Peyer's patch (tissue), 4 donors: ENCODE results near the gene VEGFD. TPM values are rescaled to one million over a fixed set of nuclear protein-coding genes. Genes with fewer than 3 reads are reported as not detected.

ENCODE experiments used
- DNase-seq, 3 donors: peaks; one replicate each; pipeline ENCODE4 v3.0.0-alpha.2; 2017 to 2019
- H3K27ac ChIP-seq, 4 donors: fragments of 200-600 bp; sonication (generic); one replicate each; pipeline ENCODE4 v1.5.1; 2016 to 2019
- H3K27me3 ChIP-seq, 2 donors: fragments of 200-600 bp; sonication (generic); one replicate each; pipeline ENCODE4 v1.5.1; 2019
- H3K36me3 ChIP-seq, 3 donors: fragments of 200-600 bp; sonication (generic); one replicate each; pipeline ENCODE4 v1.5.1; 2016 to 2019
- H3K4me1 ChIP-seq, 4 donors: fragments of 200-600 bp; sonication (generic); one replicate each; pipeline ENCODE4 v1.5.1; 2016 to 2019
- H3K4me3 ChIP-seq, 4 donors: fragments of 200-600 bp; sonication (generic); 1 replicate in 3 of 4; 2 replicates in 1 of 4; pipeline ENCODE4 v1.5.1; 2016 to 2019; ENCODE audit warnings: mild to moderate bottlenecking in 1 of 4
- H3K9me3 ChIP-seq, 4 donors: fragments of 200-600 bp; sonication (generic); one replicate each; pipeline ENCODE4 v1.5.1; 2016 to 2019; ENCODE audit warnings: mild to moderate bottlenecking in 1 of 4
- POLR2A ChIP-seq, 2 donors: fragments of 450-650 bp; IDR thresholded peaks; one replicate each; pipeline ENCODE4 v1.5.1; 2017; ENCODE audit warnings: antibody characterized with exemption in 2 of 2, mild to moderate bottlenecking in 2 of 2, moderate library complexity in 2 of 2
- total RNA-seq, 4 donors: library from RNA; depleted of rRNA; stranded (reverse); fragments of >200 nt; gene quantifications; one replicate each; pipeline ENCODE4 v1.1.0, GENCODE V29; 2016
- TF ChIP-seq, protein P1 (sequence below), 6 experiments: fragments of 450-650 bp in 4 of 6; fragments of 200-600 bp in 2 of 6; sonication (generic) in 1 of 6; IDR thresholded peaks; one replicate each; pipeline ENCODE4 v1.5.1; 2017 to 2019; ENCODE audit warnings: antibody characterized with exemption in 6 of 6, mild to moderate bottlenecking in 3 of 6, moderate library complexity in 1 of 6

The VEGFD gene
- total RNA-seq, 4 donors from 2014 or later, result 1.9 to 3.4 TPM; not detected in 2

DNA sequence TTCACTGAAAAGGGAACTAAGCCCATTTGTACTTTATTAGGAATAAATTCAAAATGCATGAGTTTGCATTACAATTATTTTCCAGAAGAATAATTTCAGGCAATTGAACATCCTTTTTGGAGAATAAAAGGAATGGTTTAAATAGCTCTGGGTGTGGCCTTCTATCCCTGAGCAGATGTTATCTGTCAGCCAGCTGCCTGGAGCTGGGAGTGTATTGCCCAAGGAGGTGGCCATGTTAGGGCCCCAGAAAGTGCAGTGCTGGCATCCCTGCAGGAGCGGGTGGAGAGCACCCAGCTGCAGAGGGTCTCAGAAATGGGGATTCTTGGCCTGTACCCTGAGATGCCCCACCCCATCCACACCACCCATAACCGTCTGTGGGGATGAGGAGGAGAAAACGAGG lies 21.6 kb upstream of the VEGFD start:
- no peaks in the 10 kb centered on the region for H3K9me3 ChIP-seq
- H3K27ac ChIP-seq, result no peak overlapping the region
- DNase-seq, result no peak
- H3K27me3 ChIP-seq, result no peaks in the 10 kb centered on the region
- H3K4me3 ChIP-seq, result no peak overlapping the region
- no peak for TF ChIP-seq POLR2A (IDR thresholded peaks at IDR 0.05)
- TF ChIP-seq, protein P1, sequence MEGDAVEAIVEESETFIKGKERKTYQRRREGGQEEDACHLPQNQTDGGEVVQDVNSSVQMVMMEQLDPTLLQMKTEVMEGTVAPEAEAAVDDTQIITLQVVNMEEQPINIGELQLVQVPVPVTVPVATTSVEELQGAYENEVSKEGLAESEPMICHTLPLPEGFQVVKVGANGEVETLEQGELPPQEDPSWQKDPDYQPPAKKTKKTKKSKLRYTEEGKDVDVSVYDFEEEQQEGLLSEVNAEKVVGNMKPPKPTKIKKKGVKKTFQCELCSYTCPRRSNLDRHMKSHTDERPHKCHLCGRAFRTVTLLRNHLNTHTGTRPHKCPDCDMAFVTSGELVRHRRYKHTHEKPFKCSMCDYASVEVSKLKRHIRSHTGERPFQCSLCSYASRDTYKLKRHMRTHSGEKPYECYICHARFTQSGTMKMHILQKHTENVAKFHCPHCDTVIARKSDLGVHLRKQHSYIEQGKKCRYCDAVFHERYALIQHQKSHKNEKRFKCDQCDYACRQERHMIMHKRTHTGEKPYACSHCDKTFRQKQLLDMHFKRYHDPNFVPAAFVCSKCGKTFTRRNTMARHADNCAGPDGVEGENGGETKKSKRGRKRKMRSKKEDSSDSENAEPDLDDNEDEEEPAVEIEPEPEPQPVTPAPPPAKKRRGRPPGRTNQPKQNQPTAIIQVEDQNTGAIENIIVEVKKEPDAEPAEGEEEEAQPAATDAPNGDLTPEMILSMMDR (IDR thresholded peaks at IDR 0.05), result no peak
- no peaks in the 10 kb centered on the region for H3K4me1 ChIP-seq
- H3K36me3 ChIP-seq, result no peaks in the 10 kb centered on the region

GRCh38 chrX:15404401-15405096 lies 20.3 kb upstream of the VEGFD start:
- Histone ChIP-seq H3K27me3 (no peaks in the 10 kb centered on the region), H3K4me3 (no peak overlapping the region), H3K36me3 (no peaks in the 10 kb centered on the region), H3K4me1 (no peaks in the 10 kb centered on the region), H3K27ac (no peak overlapping the region), H3K9me3 (no peaks in the 10 kb centered on the region)
- TF ChIP-seq, protein P1 (IDR thresholded peaks at IDR 0.05), result no peak
- TF ChIP-seq POLR2A (IDR thresholded peaks at IDR 0.05), result no peak
- no peak for DNase-seq

- no peak overlapping the region for H3K4me3 ChIP-seq
- H3K27me3 ChIP-seq, result no peaks in the 10 kb centered on the region
- TF ChIP-seq, protein P1 (IDR thresholded peaks at IDR 0.05), result no peak
- TF ChIP-seq POLR2A (IDR thresholded peaks at IDR 0.05), result no peak
- no peak overlapping the region for H3K27ac ChIP-seq
- no peaks in the 10 kb centered on the region for H3K36me3 ChIP-seq
- H3K4me1 ChIP-seq, result no peaks in the 10 kb centered on the region
- no peak for DNase-seq
- no peaks in the 10 kb centered on the region for H3K9me3 ChIP-seq
Measured at GRCh38 chrX:15401378-15401777, 17.2 kb upstream of the VEGFD start.

GRCh38 chrX:15399962-15400391 lies 15.8 kb upstream of the VEGFD start:
- Histone ChIP-seq H3K36me3 (no peaks in the 10 kb centered on the region), H3K9me3 (no peaks in the 10 kb centered on the region), H3K27me3 (no peaks in the 10 kb centered on the region), H3K4me3 (no peak overlapping the region), H3K27ac (no peak overlapping the region), H3K4me1 (no peaks in the 10 kb centered on the region)
- DNase-seq, result no peak
- TF ChIP-seq POLR2A (IDR thresholded peaks at IDR 0.05), result no peak
- TF ChIP-seq, protein P1 (IDR thresholded peaks at IDR 0.05), result no peak

DNA sequence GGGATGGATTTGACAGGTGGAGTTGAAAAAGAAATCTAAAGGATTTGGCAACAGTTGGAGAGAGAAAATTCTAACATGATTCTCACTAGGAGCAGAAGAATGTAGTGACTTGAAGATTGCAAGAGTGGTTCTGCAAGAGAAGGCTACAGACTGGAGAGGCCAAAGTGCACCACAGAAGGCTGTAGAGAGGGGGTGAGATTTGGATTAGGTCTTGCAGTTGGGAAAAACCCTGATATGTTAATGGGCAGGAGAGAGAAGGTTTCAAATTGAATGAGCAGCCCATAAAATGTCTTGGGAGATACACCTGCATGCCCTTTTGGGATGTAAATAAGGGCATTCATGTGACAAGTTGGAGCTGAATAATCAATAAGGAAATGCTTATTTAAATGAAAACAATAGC lies 14.7 kb upstream of the VEGFD start:
- H3K36me3 ChIP-seq, result no peaks in the 10 kb centered on the region
- H3K9me3 ChIP-seq, result no peaks in the 10 kb centered on the region
- no peaks in the 10 kb centered on the region for H3K4me1 ChIP-seq
- H3K27me3 ChIP-seq, result no peaks in the 10 kb centered on the region
- DNase-seq, result no peak
- TF ChIP-seq, protein P1 (IDR thresholded peaks at IDR 0.05), result no peak
- TF ChIP-seq POLR2A (IDR thresholded peaks at IDR 0.05), result no peak
- H3K4me3 ChIP-seq, result no peak overlapping the region
- H3K27ac ChIP-seq, result no peak overlapping the region
